ENCODE measurements around the gene LMOD3.

Gene LMOD3

GRCh38 chr3:69122403-69122802, at the start of gene LMOD3:
TSS of gene LMOD3 (minus strand) at chr3:69122595. CDS start at chr3:69122386, 209 bp downstream.
- Histone ChIP-seq H3K9me3 (no peaks in the 10 kb centered on the region), H3K4me1 (ENCODE audit: control insufficient read depth in 1 of 2, insufficient read depth in 1 of 2, low read depth in 1 of 2, low read length in 1 of 2) (peaks cover 0 to 17% of the 10 kb centered on the region in 2 experiments), H3K27me3 (no peaks in the 10 kb centered on the region), H3K4me3 (ENCODE audit: low read depth in 1 of 2, low read length in 1 of 2) (no peak within 1 kb of the TSS), H3K27ac (no peak within 1 kb of the TSS), H3K36me3 (no peaks in the 10 kb centered on the region)
- TF ChIP-seq CTCF (IDR thresholded peaks at IDR 0.05): no peak

GRCh38 chr3:69172058-69172457, 49.7 kb upstream of the LMOD3 start:
- peaks cover 49% of the 10 kb centered on the region for H3K36me3 ChIP-seq

GRCh38 chr3:69166446-69166845, 44.1 kb upstream of the LMOD3 start:
- no peaks in the 10 kb centered on the region for H3K9me3 ChIP-seq
- H3K27me3 ChIP-seq: no peaks in the 10 kb centered on the region
- no peak overlapping the region for H3K27ac ChIP-seq
- no peak for TF ChIP-seq CTCF (IDR thresholded peaks at IDR 0.05)
- H3K4me3 ChIP-seq (ENCODE audit: low read depth in 1 of 2, low read length in 1 of 2): no peak overlapping the region
- H3K4me1 ChIP-seq (ENCODE audit: control insufficient read depth in 1 of 2, insufficient read depth in 1 of 2, low read depth in 1 of 2, low read length in 1 of 2): peaks cover 15 to 26% of the 10 kb centered on the region in 2 experiments
- peaks cover 10% of the 10 kb centered on the region for H3K36me3 ChIP-seq

More at GRCh38 chr3:69172058-69172457, 49.7 kb upstream of the LMOD3 start:
- H3K9me3 ChIP-seq: no peaks in the 10 kb centered on the region
- H3K27ac ChIP-seq: no peak overlapping the region
- no peak for TF ChIP-seq CTCF (IDR thresholded peaks at IDR 0.05)
- H3K4me3 ChIP-seq (ENCODE audit: low read depth in 1 of 2, low read length in 1 of 2): no peak overlapping the region
- no peaks in the 10 kb centered on the region for H3K27me3 ChIP-seq
- peaks cover 10 to 16% of the 10 kb centered on the region in 2 experiments for H3K4me1 ChIP-seq (ENCODE audit: control insufficient read depth in 1 of 2, insufficient read depth in 1 of 2, low read depth in 1 of 2, low read length in 1 of 2)

- TF ChIP-seq CTCF (IDR thresholded peaks at IDR 0.05): no peak
Observed at GRCh38 chr3:69165744-69166143, 43.3 kb upstream of the LMOD3 start.

GRCh38 chr3:69164296-69164695, 41.9 kb upstream of the LMOD3 start:
- Histone ChIP-seq H3K36me3 (no peaks in the 10 kb centered on the region), H3K27me3 (no peaks in the 10 kb centered on the region), H3K9me3 (no peaks in the 10 kb centered on the region), H3K4me3 (ENCODE audit: low read depth in 1 of 2, low read length in 1 of 2) (no peak overlapping the region), H3K27ac (no peak overlapping the region), H3K4me1 (ENCODE audit: control insufficient read depth in 1 of 2, insufficient read depth in 1 of 2, low read depth in 1 of 2, low read length in 1 of 2) (peaks cover 14 to 26% of the 10 kb centered on the region in 2 experiments)
- TF ChIP-seq CTCF (IDR thresholded peaks at IDR 0.05): no peak

More at GRCh38 chr3:69165744-69166143, 43.3 kb upstream of the LMOD3 start:
- no peak overlapping the region for H3K4me3 ChIP-seq (ENCODE audit: low read depth in 1 of 2, low read length in 1 of 2)
- H3K36me3 ChIP-seq: peaks cover 3% of the 10 kb centered on the region
- H3K4me1 ChIP-seq (ENCODE audit: control insufficient read depth in 1 of 2, insufficient read depth in 1 of 2, low read depth in 1 of 2, low read length in 1 of 2): peaks cover 15 to 26% of the 10 kb centered on the region in 2 experiments
- no peak overlapping the region for H3K27ac ChIP-seq
- no peaks in the 10 kb centered on the region for H3K9me3 ChIP-seq
- H3K27me3 ChIP-seq: no peaks in the 10 kb centered on the region

Data from neutrophil (primary cell).